GM15510 (cell line): ENCODE results near the gene OR4C16.

Experiments
- POLR2A ChIP-seq: IDR thresholded peaks from 3 replicates; pipeline ENCODE4 v1.6.1; 2011; ENCODE audit warnings: borderline replicate concordance; ENCODE audit not compliant: insufficient read length; ENCODE audit errors: extremely low read depth

The OR4C16 gene

GRCh38 chr11:55571828-55572227, at the start of gene OR4C16:
OR4C16 (plus strand) TSS chr11:55572128; CDS start chr11:55572128, 0 bp downstream.
- TF ChIP-seq POLR2A = no peak

DNA sequence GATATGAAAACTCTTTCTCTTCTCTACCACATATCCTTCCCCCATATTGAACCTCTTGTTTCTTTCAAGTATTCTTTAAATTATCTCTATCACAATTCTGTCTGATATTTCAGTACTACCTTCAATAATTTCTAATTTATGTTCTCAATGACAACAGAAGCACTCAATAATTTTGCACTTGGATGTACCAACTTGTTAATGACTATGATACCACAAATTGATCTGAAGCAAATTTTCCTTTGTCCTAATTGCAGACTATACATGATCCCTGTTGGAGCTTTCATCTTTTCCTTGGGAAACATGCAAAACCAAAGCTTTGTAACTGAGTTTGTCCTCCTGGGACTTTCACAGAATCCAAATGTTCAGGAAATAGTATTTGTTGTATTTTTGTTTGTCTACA, 17.8 kb upstream of the OR4C16 start, which contains the start of gene OR4C15:
Gene OR4C15, plus strand, starts transcription at position 301 of the 400 bp plus-strand sequence. Its CDS starts 0 bp downstream, at position 301.
- no peak for TF ChIP-seq POLR2A

DNA sequence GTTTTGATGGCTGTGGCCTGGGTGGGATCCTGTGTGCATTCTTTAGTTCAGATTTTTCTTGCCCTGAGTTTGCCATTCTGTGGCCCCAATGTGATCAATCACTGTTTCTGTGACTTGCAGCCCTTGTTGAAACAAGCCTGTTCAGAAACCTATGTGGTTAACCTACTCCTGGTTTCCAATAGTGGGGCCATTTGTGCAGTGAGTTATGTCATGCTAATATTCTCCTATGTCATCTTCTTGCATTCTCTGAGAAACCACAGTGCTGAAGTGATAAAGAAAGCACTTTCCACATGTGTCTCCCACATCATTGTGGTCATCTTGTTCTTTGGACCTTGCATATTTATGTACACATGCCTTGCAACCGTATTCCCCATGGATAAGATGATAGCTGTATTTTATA, 620 bp downstream of the OR4C16 start:
- TF ChIP-seq POLR2A = no peak

GRCh38 chr11:55607545-55607944, 35.6 kb downstream of the OR4C16 start, which contains the start of gene OR4C11:
OR4C11 (minus strand) TSS chr11:55607645; CDS start chr11:55604373, 3,272 bp downstream.
- TF ChIP-seq POLR2A = no peak
